Measurements from ENCODE around the gene TMEM154. TPM values are rescaled to one million over a fixed set of nuclear protein-coding genes. Genes with fewer than 3 reads are reported as not detected.

The TMEM154 gene
- polyA plus RNA-seq, 1 of the 3 experiments (the other 2 are of a cell fraction): 0.58 TPM

GRCh38 chr4:152571770-152572169 lies 108.0 kb downstream of the TMEM154 start:
- H3K9me2 ChIP-seq: no peaks in the 10 kb centered on the region
- no peaks in the 10 kb centered on the region for H3F3A ChIP-seq (replicated peaks; ENCODE audit: insufficient read depth)
- H3K79me2 ChIP-seq (ENCODE audit: insufficient read depth): no peaks in the 10 kb centered on the region
- no peak overlapping the region for H3K27ac ChIP-seq (ENCODE audit: low read depth in 2 of 2, low read length in 1 of 2)
- WGBS (ENCODE audit: low lambda C conversion rate): 87% methylated on average over 1 of the region's 1 CpG
- no peaks in the 10 kb centered on the region for H3K9me3 ChIP-seq
- no peak overlapping the region for H3K9ac ChIP-seq
- CTCF ChIA-PET: no interaction called here
- DNase-seq: no peak
- H3K36me3 ChIP-seq (replicated peaks in 1 of 2; ENCODE audit: control insufficient read depth in 1 of 2, insufficient read depth in 2 of 2, low read length in 1 of 2): no peaks in the 10 kb centered on the region
- H3K4me1 ChIP-seq (ENCODE audit: control insufficient read depth in 1 of 2, insufficient read depth in 2 of 2, low read depth in 1 of 2, low read length in 1 of 2): no peaks in the 10 kb centered on the region
- TF ChIP-seq IRF3 (IDR thresholded peaks at IDR 0.05; ENCODE audit: low read depth, low read length): no peak
- TF ChIP-seq NRF1 (IDR thresholded peaks at IDR 0.05; ENCODE audit: low read depth, low read length): no peak
- TF ChIP-seq EP300 (IDR thresholded peaks at IDR 0.05; ENCODE audit: borderline replicate concordance in 1 of 2, low read depth in 1 of 2, low read length in 1 of 2): no peak
- no peak for TF ChIP-seq GABPA (IDR thresholded peaks at IDR 0.05; ENCODE audit: low read depth)
- no peak for TF ChIP-seq MXI1 (IDR thresholded peaks at IDR 0.05; ENCODE audit: low read depth, low read length)
- no peak for TF ChIP-seq POLR2AphosphoS5 (IDR thresholded peaks at IDR 0.05; ENCODE audit: low read depth, low read length)
- no peak for TF ChIP-seq FOXJ3 (CRISPR knock-in tag; IDR thresholded peaks at IDR 0.05)
- TF ChIP-seq MAX (IDR thresholded peaks at IDR 0.05; ENCODE audit: low read depth): no peak
- no peak for TF ChIP-seq USF2 (IDR thresholded peaks at IDR 0.05; ENCODE audit: borderline replicate concordance, low read depth, low read length)
- no peak overlapping the region for H3K4me2 ChIP-seq
- POLR2A ChIA-PET: no interaction called here
- no peak overlapping the region for H2AFZ ChIP-seq (ENCODE audit: low read depth)
- H3K4me3 ChIP-seq (ENCODE audit: low read depth in 2 of 2, low read length in 1 of 2): no peak overlapping the region
- H4K20me1 ChIP-seq (ENCODE audit: insufficient read depth): no peaks in the 10 kb centered on the region
- H3K27me3 ChIP-seq (ENCODE audit: insufficient read depth): no peaks in the 10 kb centered on the region

- ChIA-PET CTCF (no interaction called here), POLR2A (no interaction called here)
- Histone ChIP-seq H3K36me3 (replicated peaks in 1 of 2; ENCODE audit: control insufficient read depth in 1 of 2, insufficient read depth in 2 of 2, low read length in 1 of 2) (no peaks in the 10 kb centered on the region), H3F3A (replicated peaks; ENCODE audit: insufficient read depth) (no peaks in the 10 kb centered on the region), H3K9me2 (no peaks in the 10 kb centered on the region), H3K27me3 (ENCODE audit: insufficient read depth) (no peaks in the 10 kb centered on the region), H3K4me2 (no peak overlapping the region), H2AFZ (ENCODE audit: low read depth) (no peak overlapping the region), H3K79me2 (ENCODE audit: insufficient read depth) (no peaks in the 10 kb centered on the region), H3K9ac (no peak overlapping the region), H3K27ac (ENCODE audit: low read depth in 2 of 2, low read length in 1 of 2) (no peak overlapping the region), H3K4me1 (ENCODE audit: control insufficient read depth in 1 of 2, insufficient read depth in 2 of 2, low read depth in 1 of 2, low read length in 1 of 2) (no peaks in the 10 kb centered on the region), H3K4me3 (ENCODE audit: low read depth in 2 of 2, low read length in 1 of 2) (no peak overlapping the region), H4K20me1 (ENCODE audit: insufficient read depth) (no peaks in the 10 kb centered on the region), H3K9me3 (no peaks in the 10 kb centered on the region)
- TF ChIP-seq ELF1 (IDR thresholded peaks at IDR 0.05) (no peak), RCOR1 (IDR thresholded peaks at IDR 0.05; ENCODE audit: low read length) (no peak), REST (IDR thresholded peaks at IDR 0.05; ENCODE audit: low read depth, low read length) (no peak), RAD21 (IDR thresholded peaks at IDR 0.05; ENCODE audit: low read length) (no peak), ZBTB33 (IDR thresholded peaks at IDR 0.05; ENCODE audit: borderline replicate concordance, low read depth) (no peak), NRF1 (IDR thresholded peaks at IDR 0.05; ENCODE audit: low read depth, low read length) (no peak), IRF3 (IDR thresholded peaks at IDR 0.05; ENCODE audit: low read depth, low read length) (no peak)
- DNase-seq: no peak
- 28% methylated on average over 1 of the region's 1 CpG for WGBS (ENCODE audit: low lambda C conversion rate)
Measured at GRCh38 chr4:152571296-152571695, 108.5 kb downstream of the TMEM154 start.
